NCI-H1092 treated with DMSO at 0.1 percent for 48 hours (cell line): ENCODE measurements around the gene UTP14C.
"Not testable (repeated sequence)": the region's sequence is repeated elsewhere in the genome, so short reads cannot be mapped to it uniquely, and the experiment has no call there.

Experiments used
- DNase-seq: peaks from one replicate; lab custom pipeline; 2025; lab: John Stamatoyannopoulos, UW

UTP14C gene

GRCh38 chr13:52043675-52044074, 19.2 kb downstream of the UTP14C start:
- DNase-seq: no peak

GRCh38 chr13:52047463-52047862, 23.0 kb downstream of the UTP14C start:
- DNase-seq: no peak

DNA sequence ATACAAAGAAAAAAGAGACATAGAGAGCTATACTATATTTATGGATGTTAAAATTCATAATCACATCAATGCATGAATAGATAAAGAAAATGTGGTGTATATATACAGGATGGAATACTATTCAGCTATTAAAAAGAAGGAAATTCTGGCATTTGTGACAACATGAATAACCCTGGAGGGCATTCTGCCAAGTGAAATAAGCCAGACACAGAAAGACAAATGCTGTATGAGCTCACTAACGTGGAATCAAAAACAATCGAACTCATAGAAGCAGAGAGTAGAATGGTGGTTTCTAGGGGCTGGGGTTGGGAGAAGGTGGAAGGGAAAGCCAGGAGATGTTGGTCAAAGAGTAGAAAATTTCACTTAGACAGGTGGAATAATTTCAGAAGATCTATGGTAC, 24.0 kb downstream of the UTP14C start:
- no peak for DNase-seq

DNA sequence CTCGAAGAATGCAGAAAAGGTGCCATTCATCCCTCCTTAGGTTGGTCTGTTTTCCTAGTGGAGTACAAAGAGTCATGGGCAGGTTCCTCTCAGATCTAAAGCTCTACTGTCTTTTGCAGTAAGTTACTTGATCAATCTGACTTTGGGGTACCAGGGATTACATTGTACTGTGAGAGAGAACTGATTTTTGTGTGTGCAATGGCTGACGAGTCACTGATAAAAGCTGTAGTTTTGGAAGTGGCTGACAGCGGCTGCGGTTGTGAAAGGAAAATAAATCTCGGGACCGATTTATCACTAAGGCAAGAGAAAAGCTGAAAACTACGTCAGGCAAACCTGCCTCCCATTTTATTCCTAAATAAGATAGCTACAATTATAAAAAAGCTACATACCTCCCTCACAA, 26.9 kb downstream of the UTP14C start:
- DNase-seq: no peak

DNA sequence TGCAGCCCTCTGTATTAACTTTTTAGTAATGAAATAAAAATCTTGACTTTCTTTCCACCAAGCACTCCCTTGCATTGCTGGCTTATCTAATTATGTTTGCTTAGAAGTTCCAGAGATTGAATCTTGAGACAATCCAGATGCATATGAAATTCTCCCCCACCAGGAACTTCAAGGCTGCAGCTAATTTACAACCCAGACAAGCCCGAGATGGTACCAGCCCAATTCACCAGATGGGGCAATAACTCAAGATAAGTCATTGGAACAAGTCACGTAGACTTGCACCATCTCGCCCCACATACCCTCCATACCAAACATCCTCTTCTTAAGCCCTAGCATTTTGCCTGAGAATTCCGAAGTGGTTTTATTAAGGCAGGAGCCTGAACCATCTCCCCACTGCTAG, 29.0 kb downstream of the UTP14C start:
- DNase-seq: no peak

- DNase-seq: not testable (repeated sequence)
These were observed 36.6 kb downstream of the UTP14C start for GRCh38 chr13:52061064-52061463.

GRCh38 chr13:52061587-52061986, 37.1 kb downstream of the UTP14C start:
- no peak for DNase-seq

- no peak for DNase-seq
These were observed 42.7 kb downstream of the UTP14C start for GRCh38 chr13:52067237-52067636.

DNA sequence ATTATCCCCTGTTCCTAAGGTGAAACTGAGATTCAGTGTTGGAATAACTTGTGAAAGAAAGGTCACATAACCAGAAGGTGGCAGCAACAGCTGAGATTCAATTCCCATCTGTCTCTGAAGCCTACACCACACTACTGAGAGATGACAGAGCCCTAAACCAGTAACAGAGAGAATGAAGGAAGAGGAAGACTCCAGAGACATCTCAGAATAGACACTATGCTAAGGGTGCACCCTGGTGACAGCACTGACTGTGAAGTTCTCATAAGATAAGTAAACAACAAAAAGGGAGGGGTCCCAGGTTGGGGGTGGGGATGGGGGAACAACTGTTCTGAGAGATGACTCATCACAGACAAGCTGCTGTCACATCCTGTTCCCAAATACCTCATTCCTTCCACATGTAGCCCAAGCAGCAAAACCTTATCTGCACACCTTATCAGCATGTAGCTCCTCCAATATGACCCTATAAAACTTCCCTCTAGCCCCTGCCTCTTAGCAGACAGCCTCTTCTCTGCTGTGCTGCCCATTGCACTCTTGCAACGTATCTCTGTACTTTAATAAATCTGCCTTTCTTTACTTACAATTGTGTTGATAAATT, 46.5 kb downstream of the UTP14C start:
- DNase-seq: peak; percentile 2
